Activated CD4-positive, alpha-beta T cell treated with anti-CD3 and anti-CD28 coated beads for 36 hours (primary cell): ENCODE measurements around the gene CYP4B1. TPM values are rescaled to one million over a fixed set of nuclear protein-coding genes. Genes with fewer than 3 reads are reported as not detected.

Experiments
- ATAC-seq: fragments of 200-7000 bp; cut with Tn5 transposase; one replicate; pipeline ENCODE4 v1.10.0; 2021; ENCODE audit warnings: mild to moderate bottlenecking, moderate library complexity
- CTCF ChIA-PET: fragments of 350-600 bp; sonication (Branson Sonifier 250); formaldehyde crosslinking; loops from one replicate; lab custom pipeline; 2021; ENCODE audit warnings: antibody characterized with exemption; lab: Charles Lee
- POLR2A ChIA-PET: fragments of 350-600 bp; sonication (Branson Sonifier 250); formaldehyde crosslinking; loops from one replicate; lab custom pipeline; 2021; ENCODE audit warnings: antibody characterized with exemption, inconsistent platforms; lab: Charles Lee
- DNase-seq: peaks from one replicate; pipeline ENCODE4 v3.0.0-alpha.2; 2020
- H3K27ac Mint-ChIP-seq: one replicate; pipeline ENCODE4 v1.8.0; 2021; ENCODE audit warnings: mixed read lengths
- H3K27me3 Mint-ChIP-seq: one replicate; pipeline ENCODE4 v1.8.0; 2021; ENCODE audit warnings: mixed read lengths
- H3K36me3 Mint-ChIP-seq: one replicate; pipeline ENCODE4 v1.8.0; 2021; ENCODE audit warnings: low read depth, mixed read lengths
- H3K4me1 Mint-ChIP-seq: one replicate; pipeline ENCODE4 v1.8.0; 2021; ENCODE audit warnings: mixed read lengths
- H3K4me3 Mint-ChIP-seq: one replicate; pipeline ENCODE4 v1.8.0; 2021; ENCODE audit warnings: mild to moderate bottlenecking, moderate library complexity, mixed read lengths
- H3K9me3 Mint-ChIP-seq: one replicate; pipeline ENCODE4 v1.8.0; 2021; ENCODE audit warnings: low read depth, mixed read lengths
- intact Hi-C, 2 experiments: fragments of 100-400 bp; cut with DNase I in 1 of 2; cut with micrococcal nuclease in 1 of 2; formaldehyde crosslinking; loops; one replicate each; pipeline versions ENCODE4 v1.14.2 to v1.15.1; 2022 to 2024; cut with DNase I, micrococcal nuclease
- total RNA-seq, 2 experiments: library from RNA; stranded (reverse); gene quantifications; one replicate each; pipeline ENCODE4 v1.2.3, GENCODE V29; 2021

Gene CYP4B1
- total RNA-seq, 2 experiments from 2014 or later = not detected

DNA sequence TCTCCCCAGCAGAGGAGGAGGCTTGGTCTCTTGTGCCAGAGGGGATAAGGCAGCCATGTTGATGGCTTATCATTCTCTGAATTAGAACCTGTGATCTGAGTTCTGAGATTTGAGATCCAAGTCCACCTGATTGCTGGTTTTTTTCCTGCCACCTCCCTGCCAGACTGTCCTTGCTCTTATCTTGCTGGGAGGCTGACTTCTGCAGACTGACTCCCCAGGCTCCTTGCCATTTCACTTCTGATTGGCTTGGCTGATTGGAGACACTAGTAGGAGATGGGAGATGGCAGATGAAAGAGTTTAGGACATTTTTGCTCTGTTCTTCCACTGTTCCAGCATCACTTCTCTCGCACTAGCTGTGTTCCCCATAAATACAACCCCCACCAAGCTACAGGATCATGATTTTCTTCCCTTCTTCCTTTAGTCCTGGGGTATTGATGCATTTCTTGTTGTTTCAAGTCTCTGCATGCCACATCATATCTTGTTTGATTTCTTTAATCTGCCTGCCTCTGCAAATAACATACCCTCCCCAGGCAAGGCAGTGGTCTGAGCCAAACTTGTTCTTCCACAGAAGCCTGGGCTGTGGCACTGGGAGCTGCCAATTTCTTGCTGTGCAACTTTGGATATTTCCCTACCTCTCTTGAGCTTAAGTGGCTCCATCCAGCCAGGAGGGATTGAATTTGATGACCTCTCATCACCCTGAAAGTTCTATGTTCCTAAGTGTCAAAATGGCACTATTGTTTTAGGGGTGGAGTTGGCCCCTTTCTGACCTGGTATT lies 963 bp upstream of the CYP4B1 start:
- DNase-seq (no peak), ATAC-seq (no peak)
- CTCF ChIA-PET = no interaction called here
- intact Hi-C loops = no loop called here
- no peak overlapping the region for H3K27ac Mint-ChIP-seq
- H3K9me3 Mint-ChIP-seq = no peaks in the 10 kb centered on the region
- no peak overlapping the region for H3K4me3 Mint-ChIP-seq
- no peaks in the 10 kb centered on the region for H3K4me1 Mint-ChIP-seq
- no peaks in the 10 kb centered on the region for H3K36me3 Mint-ChIP-seq
- POLR2A ChIA-PET = no interaction called here
- peaks cover 20% of the 10 kb centered on the region for H3K27me3 Mint-ChIP-seq

DNA sequence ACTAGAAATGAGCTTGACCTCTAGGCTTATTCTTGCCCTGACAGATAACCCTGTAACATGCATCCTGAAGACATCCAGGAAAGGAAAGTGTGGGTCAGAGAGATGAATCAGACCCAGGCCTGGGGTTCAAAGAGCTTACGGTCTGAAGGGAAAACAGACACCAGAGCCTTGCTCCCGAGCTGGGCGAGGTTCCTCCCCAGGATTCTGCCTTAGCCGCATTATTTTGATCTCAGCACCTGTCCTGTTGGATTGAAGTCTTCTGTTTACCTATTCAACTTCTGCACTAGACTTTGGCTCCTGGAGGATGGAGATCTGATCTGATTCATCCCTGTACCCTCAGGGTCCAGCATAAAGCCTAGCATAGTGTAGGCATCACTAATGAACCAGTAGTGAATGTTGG lies 1.9 kb downstream of the CYP4B1 start:
- peaks cover 18% of the 10 kb centered on the region for H3K27me3 Mint-ChIP-seq
- H3K9me3 Mint-ChIP-seq = no peaks in the 10 kb centered on the region
- POLR2A ChIA-PET = no interaction called here
- intact Hi-C loops = no loop called here
- no peaks in the 10 kb centered on the region for H3K36me3 Mint-ChIP-seq
- no peak overlapping the region for H3K4me3 Mint-ChIP-seq
- H3K4me1 Mint-ChIP-seq = no peaks in the 10 kb centered on the region
- no peak overlapping the region for H3K27ac Mint-ChIP-seq
- ATAC-seq = no peak
- CTCF ChIA-PET = no interaction called here
- DNase-seq = no peak

DNA sequence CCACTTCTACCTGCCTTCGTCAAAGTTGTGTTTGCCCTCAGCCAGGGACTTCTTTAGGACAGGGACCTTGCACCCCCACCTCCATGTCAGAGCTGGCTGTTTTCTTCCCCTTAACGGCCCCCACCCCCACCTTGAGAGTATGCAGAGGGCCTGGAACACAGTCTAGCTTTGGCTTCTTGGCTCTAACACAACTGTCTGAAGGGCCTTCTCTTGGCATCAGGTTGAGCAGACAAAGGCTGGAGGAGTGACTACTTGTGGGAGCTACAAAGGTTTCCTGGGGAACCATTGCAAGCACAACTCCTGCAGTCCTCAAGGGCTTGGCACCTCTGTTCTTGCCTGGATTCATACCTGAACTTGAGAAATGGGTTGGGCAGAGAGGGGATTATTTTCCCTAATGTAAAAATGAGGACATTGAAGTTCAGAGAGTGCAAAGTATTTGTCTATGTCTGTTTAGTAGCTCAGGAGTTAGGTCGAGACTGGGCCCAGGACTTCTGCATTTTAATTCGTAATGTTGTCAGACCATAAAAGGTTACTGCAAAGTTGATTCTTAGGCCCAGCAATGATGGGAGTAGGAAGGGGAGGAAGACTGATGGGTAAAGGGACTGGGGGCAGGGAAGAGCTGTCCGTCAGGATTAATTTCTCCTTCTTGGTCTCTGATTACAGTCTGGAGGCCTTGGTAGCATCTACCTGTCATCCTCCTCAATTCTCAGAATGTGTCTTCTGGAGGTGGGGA lies 2.6 kb downstream of the CYP4B1 start:
- Mint-ChIP-seq H3K4me3 (no peak overlapping the region), H3K27ac (no peak overlapping the region), H3K4me1 (no peaks in the 10 kb centered on the region), H3K9me3 (no peaks in the 10 kb centered on the region), H3K27me3 (peaks cover 15% of the 10 kb centered on the region), H3K36me3 (no peaks in the 10 kb centered on the region)
- ATAC-seq (no peak), DNase-seq (no peak)
- POLR2A ChIA-PET = no interaction called here
- intact Hi-C loops = no loop called here
- CTCF ChIA-PET = no interaction called here

GRCh38 chr1:46802081-46802480 lies 3.2 kb downstream of the CYP4B1 start:
- Mint-ChIP-seq H3K27me3 (peaks cover 11% of the 10 kb centered on the region), H3K27ac (no peak overlapping the region), H3K4me1 (no peaks in the 10 kb centered on the region), H3K36me3 (no peaks in the 10 kb centered on the region), H3K9me3 (no peaks in the 10 kb centered on the region), H3K4me3 (no peak overlapping the region)
- DNase-seq (no peak), ATAC-seq (no peak)
- POLR2A ChIA-PET = no interaction called here
- CTCF ChIA-PET = no interaction called here
- intact Hi-C loops = no loop called here

DNA sequence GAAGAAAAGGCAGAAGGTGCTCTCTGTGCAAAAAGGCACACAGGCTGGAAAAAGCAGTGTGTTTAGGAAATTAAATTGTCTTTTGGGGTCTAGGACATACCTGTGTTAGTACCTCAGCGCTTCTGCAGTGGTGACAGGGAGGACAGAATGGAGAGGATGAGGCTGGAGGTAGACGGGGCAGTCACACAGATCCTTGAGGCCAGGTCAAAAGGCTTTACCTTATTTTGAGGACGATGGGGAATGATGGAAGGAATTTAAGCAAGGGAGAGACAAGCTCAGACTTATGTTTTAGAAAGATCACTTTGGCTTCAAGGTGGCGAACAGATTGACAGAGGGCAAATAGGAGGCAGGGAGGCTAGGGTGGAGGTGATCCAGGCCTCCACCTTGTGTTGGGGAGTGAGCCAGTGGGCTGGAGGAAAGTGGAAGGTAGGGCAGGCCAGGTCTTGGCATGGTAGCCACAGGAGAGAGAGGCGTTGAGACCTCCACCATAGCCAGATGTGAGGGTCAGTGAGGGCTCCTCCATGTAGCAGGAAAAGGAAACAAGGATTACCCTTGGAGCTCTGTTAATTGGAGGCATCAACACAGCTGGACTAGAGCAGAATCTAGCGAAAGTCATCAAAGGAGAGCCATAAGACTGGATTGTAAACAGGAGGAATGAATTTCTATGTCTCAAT lies 4.2 kb downstream of the CYP4B1 start:
- ChIA-PET CTCF (no interaction called here), POLR2A (no interaction called here)
- no peaks in the 10 kb centered on the region for H3K4me1 Mint-ChIP-seq
- peaks cover 4% of the 10 kb centered on the region for H3K27me3 Mint-ChIP-seq
- no peaks in the 10 kb centered on the region for H3K9me3 Mint-ChIP-seq
- DNase-seq = no peak
- no peak overlapping the region for H3K4me3 Mint-ChIP-seq
- no peaks in the 10 kb centered on the region for H3K36me3 Mint-ChIP-seq
- intact Hi-C loops = no loop called here
- no peak overlapping the region for H3K27ac Mint-ChIP-seq
- no peak for ATAC-seq

DNA sequence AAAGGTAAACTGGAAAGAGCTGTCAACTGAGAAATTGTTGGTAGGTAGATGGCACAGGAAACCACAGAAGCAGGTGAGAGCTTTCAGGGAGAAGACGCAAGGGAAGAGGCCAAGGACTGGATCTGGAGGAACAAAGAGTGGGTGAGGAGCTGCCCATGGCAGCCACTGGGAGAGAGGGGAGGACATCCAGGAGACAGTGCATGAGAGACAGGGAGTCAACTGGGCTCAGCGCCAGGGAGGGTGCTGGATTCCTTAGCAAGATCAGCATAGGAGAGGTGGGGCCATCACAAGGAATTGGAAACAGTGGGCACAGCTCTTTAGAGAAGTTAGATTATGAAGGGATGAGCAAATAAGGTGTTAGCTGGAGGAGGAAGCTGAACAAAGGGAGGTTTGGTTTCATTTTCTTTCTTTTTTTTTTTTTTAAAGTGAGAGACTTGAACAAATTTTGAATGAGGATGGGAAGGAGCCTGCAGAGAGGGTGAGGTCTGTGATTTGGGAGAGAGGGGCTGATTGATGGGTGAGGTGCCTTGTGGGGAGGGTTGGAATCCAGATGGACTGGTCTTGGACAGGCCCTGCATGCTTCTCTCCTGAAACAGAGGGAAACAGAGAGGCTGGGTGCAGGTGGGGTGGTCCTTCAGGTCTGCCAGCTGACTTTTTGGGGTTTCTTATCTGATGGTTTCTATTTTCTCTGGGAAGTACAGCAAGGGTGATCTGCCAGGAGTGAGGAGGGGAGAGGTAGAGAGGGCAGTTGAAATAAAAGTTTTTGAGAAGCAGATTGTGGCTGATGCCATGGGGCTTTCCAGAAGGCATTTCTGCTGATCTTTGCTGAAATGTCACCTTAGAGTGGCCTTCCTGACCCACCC lies 5.4 kb downstream of the CYP4B1 start:
- ChIA-PET CTCF (no interaction called here), POLR2A (no interaction called here)
- no peaks in the 10 kb centered on the region for H3K36me3 Mint-ChIP-seq
- no peaks in the 10 kb centered on the region for H3K9me3 Mint-ChIP-seq
- intact Hi-C loops = no loop called here
- DNase-seq = no peak
- H3K27ac Mint-ChIP-seq = no peak overlapping the region
- H3K27me3 Mint-ChIP-seq = no peaks in the 10 kb centered on the region
- H3K4me1 Mint-ChIP-seq = no peaks in the 10 kb centered on the region
- no peak for ATAC-seq
- no peak overlapping the region for H3K4me3 Mint-ChIP-seq

GRCh38 chr1:46804926-46805325 lies 6.1 kb downstream of the CYP4B1 start:
- POLR2A ChIA-PET = no interaction called here
- intact Hi-C loops = no loop called here

DNA sequence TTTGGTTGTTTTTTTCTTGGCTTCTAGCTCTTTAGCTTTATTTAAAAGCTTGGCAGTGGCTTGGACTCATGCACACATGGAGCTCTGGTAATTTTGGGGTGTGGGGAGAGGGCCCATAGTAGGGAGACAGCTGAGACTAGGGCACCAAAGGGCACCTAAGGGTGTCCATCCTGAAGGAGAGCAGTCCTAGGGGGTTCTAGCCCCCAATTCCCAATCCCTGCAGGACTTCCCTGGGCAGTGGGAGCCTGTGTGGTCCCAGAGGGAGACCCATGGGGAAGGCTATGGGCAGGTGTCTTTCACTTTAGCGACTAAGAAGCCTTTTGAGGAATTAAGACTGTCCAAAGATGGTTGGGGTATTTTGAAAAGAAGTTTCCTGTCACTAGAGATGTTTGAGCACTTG lies 6.9 kb downstream of the CYP4B1 start:
- H3K9me3 Mint-ChIP-seq = no peaks in the 10 kb centered on the region
- H3K4me1 Mint-ChIP-seq = no peaks in the 10 kb centered on the region
- intact Hi-C loops = no loop called here
- ATAC-seq = no peak
- CTCF ChIA-PET = no interaction called here
- POLR2A ChIA-PET = no interaction called here
- H3K27ac Mint-ChIP-seq = no peak overlapping the region
- no peak overlapping the region for H3K4me3 Mint-ChIP-seq
- no peak for DNase-seq
- H3K27me3 Mint-ChIP-seq = no peaks in the 10 kb centered on the region
- H3K36me3 Mint-ChIP-seq = no peaks in the 10 kb centered on the region

More at GRCh38 chr1:46804926-46805325, 6.1 kb downstream of the CYP4B1 start:
- no peak overlapping the region for H3K27ac Mint-ChIP-seq
- H3K36me3 Mint-ChIP-seq = no peaks in the 10 kb centered on the region
- H3K4me3 Mint-ChIP-seq = no peak overlapping the region
- CTCF ChIA-PET = no interaction called here
- H3K27me3 Mint-ChIP-seq = no peaks in the 10 kb centered on the region
- H3K4me1 Mint-ChIP-seq = no peaks in the 10 kb centered on the region
- H3K9me3 Mint-ChIP-seq = no peaks in the 10 kb centered on the region
- no peak for ATAC-seq
- no peak for DNase-seq

GRCh38 chr1:46806196-46807020 lies 7.6 kb downstream of the CYP4B1 start:
- Mint-ChIP-seq H3K27ac (no peak overlapping the region), H3K9me3 (no peaks in the 10 kb centered on the region), H3K4me3 (no peak overlapping the region), H3K27me3 (no peaks in the 10 kb centered on the region), H3K4me1 (no peaks in the 10 kb centered on the region), H3K36me3 (no peaks in the 10 kb centered on the region)
- CTCF ChIA-PET = no interaction called here
- POLR2A ChIA-PET = no interaction called here
- intact Hi-C loops = no loop called here
- DNase-seq (no peak), ATAC-seq (no peak)

DNA sequence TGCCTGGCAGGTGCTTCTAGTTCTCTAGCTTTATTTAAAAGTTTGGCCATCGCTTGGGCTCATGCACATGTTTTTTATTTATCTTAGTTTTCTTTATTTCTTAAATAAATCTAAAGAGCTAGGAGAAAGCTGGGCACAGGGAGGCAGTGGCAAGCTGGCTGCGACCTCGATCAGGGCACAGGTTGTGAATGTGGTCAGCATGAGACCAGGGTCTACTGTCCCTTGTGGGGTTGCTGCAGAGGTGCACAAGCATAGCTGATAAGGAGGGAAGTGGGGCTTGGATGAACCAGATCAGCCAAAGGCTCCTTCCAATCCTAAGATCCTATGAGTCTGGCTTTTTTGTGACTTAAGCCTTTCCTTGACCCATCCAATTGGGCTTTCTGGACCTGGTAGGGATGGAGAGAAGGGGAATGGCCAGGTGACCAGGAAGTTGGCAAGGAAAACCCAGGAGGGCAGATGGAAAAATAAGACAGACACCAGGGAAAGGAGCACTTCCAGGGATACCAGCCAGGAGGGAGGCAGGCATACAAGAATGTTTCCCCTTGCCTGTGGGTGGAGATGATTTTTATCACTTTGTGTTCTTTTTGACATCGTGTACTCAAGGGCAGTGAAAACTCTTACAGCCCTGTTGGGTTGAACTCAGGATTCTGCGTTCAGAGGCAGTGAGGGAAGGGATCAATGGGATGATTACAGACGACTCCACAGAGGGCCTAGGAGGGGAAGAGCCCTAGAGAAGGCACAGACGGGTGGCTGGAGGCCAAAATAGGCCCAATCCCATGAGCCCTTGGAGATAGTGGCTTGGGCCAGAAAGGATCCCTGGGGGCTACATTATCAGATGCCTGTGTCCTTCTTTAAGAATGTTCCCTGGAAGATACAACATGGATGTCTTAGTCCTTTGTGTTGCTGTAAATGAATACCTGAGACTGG lies 8.5 kb downstream of the CYP4B1 start:
- DNase-seq = no peak
- Mint-ChIP-seq H3K27ac (no peak overlapping the region), H3K27me3 (no peaks in the 10 kb centered on the region), H3K4me3 (no peak overlapping the region), H3K9me3 (no peaks in the 10 kb centered on the region), H3K36me3 (no peaks in the 10 kb centered on the region), H3K4me1 (no peaks in the 10 kb centered on the region)
- intact Hi-C loops = no loop called here
- no peak for ATAC-seq
- ChIA-PET CTCF (no interaction called here), POLR2A (no interaction called here)
